ENCODE measurements around the gene NT5DC4.

The NT5DC4 gene

GRCh38 chr2:112720785-112721184 is at the start of gene NT5DC4:
NT5DC4 (plus strand) TSS chr2:112721020; CDS start chr2:112721080, 60 bp downstream.
- no peak for DNase-seq

DNA sequence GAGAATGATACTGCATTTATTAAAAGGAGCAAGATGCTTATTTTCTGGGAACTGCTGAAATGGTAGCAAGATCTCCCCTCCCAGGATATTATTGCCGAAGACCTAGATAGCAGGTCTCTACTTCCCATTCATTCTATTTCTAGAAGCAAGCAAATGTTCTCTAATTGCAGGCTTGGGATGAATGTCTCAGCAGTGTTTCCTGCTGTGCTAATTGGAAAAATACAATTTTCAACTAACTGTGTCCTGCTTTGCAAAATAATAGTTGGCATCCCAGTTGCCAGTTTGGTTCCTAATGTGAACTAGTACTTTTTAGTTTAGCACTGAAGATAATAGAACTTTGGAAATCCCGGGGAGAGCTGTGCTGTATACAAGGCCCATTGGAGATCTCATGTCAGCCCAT is 49.0 kb upstream of the NT5DC4 start:
- no peak for DNase-seq

GRCh38 chr2:112673008-112673407 is 47.8 kb upstream of the NT5DC4 start:
- no peak for DNase-seq

GRCh38 chr2:112674229-112674628 is 46.6 kb upstream of the NT5DC4 start:
- DNase-seq: no peak

- DNase-seq: no peak
Measured at GRCh38 chr2:112679484-112679883, 41.3 kb upstream of the NT5DC4 start.

- no peak for DNase-seq
Measured at GRCh38 chr2:112680666-112681101, 40.1 kb upstream of the NT5DC4 start.

GRCh38 chr2:112682101-112682500 is 38.7 kb upstream of the NT5DC4 start:
- DNase-seq: no peak

DNA sequence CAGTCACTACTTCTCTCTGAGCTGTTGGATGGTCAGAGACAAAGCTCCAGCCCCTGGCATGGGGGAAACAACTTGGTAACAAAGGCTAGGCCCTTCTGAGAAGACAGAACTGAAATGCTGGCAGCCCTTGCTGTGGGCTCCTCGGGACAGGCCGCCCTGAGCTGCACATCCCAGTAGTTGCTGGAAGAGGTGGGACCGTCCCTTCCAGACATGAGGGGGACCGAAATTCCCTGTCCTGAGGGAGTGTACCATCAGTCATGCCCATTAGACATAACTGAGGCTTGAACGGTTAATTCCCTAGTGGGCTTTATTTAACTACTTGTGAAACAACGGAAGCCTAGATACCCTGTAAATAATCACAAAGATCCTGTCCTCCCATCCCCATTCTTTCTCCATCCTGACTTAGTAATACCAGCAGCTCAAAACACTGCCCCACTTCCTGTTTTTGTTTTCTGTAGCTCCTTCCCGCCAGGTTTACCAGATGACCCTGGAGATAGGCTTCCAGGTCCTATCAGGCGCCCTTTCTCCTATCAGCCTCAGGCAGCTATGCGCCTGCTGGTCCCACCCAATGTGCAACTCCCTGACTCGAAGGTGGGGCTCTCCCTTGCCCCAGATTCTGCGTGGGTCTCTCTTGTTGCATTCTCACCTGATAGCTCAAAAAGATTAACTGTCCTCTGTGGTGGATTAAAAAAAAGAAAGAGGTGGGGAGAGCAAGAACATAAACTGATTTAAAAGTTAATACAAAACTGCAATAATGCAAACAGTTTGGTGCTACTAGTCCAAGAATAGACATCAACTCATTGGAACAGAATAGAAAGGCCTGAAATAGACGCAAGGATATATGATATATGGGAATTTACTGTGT is 37.0 kb upstream of the NT5DC4 start:
- DNase-seq: no peak

- DNase-seq: no peak
Measured at GRCh38 chr2:112684415-112684775, 36.4 kb upstream of the NT5DC4 start.

- no peak for DNase-seq
Measured at GRCh38 chr2:112685271-112685884, 35.4 kb upstream of the NT5DC4 start.

- no peak for DNase-seq
Measured at GRCh38 chr2:112686348-112687217, 34.2 kb upstream of the NT5DC4 start.

- DNase-seq: no peak
Measured at GRCh38 chr2:112687522-112687921, 33.3 kb upstream of the NT5DC4 start.

GRCh38 chr2:112688086-112688880 is 32.5 kb upstream of the NT5DC4 start:
- DNase-seq: no peak

- DNase-seq: no peak
Measured at GRCh38 chr2:112690853-112691401, 29.9 kb upstream of the NT5DC4 start.

DNA sequence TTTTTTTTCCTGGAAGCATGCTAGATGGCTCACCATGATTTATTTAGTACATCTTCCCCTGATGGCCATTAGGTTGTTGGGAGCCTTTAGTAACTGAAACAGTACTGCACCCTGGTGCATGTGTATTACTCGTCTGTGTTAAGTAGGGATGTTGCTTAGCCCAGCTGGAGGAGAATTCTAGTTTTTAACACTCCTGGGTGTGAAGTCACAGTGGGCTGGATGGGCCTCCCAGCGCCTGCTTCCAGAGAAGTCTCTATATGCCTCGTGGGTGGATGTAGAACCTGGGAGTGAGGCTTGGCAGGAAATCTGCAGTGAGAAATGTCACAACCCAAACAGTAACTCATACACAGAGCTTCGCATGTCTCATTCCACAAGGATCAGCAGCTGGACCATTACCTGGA is 28.9 kb upstream of the NT5DC4 start:
- peak; percentile 39 for DNase-seq

- DNase-seq: peak; percentile 95
Measured at GRCh38 chr2:112692495-112692911, 28.3 kb upstream of the NT5DC4 start.

DNA sequence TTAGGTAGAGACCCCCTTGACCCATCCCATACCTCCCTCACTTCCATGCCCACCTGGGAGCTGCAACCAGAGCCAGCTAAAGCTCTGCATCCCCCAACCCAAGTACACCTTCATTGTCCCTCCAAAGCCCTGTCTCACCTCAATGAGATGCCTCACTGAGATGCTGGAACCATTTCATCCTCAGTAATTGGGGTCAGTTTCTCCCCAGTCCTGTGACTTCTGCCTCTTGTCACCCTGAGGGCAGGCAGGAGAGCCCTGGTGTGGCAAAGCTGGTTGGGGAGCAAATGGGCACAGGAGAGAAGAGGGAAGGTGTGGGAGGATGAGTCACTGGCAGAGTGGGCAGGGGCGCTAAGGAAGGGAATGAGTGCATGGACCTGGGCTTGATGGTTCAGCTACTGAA is 27.9 kb upstream of the NT5DC4 start:
- no peak for DNase-seq

DNA sequence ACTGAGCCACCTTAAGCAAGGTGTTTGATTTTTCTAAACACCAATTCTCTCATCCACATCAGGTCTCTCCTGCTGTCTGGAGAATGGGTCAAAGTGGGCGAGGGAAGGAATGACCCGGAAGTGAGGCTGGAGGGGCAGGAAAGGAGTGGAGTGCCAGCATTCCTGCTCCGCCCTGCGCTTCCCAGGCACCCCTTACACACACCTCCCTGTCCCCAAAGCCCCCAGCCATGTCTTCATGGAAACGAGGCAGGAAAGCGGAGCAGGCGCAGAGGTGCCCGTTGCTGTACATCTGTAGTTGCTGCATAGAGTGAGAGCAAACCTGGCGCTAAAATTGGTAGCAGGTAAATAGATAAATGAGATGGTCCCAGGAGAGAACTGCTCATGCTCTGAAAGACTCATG is 27.2 kb upstream of the NT5DC4 start:
- DNase-seq: no peak

GRCh38 chr2:112694182-112694581 is 26.6 kb upstream of the NT5DC4 start:
- DNase-seq: no peak

- DNase-seq: no peak
Measured at GRCh38 chr2:112698834-112699515, 21.8 kb upstream of the NT5DC4 start.

DNA sequence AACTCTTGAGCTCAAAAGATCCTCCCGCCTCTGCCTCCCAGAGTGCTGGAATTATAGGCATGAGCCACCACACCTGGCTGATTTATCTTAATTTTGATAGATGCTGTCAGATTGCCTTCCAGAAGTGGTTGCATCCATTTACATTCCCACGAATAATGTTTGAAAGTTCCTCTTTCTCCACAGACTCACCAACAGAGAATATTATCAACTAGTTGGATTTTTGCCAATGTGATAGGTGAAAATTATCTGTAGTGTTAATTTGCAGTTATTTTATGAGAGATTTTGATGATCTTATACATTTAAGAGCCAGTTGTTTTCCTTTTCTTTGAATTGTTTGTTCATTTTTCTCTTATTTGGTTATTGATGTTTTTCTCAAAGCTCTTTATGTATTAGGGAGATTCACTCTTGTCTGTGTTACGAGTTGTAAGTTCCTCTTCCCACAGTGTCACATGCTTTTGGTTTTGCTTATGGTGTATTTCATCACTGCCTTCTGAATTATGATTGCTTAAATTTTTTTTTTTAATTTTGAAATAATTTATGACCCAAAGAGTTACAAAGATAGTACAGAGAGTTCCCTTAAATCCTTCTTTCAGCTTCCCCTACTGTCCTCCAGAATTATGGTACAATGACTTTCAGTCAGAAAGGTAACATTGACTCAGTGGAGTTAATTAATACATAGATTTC is 20.7 kb upstream of the NT5DC4 start:
- no peak for DNase-seq
